ENCODE results near the gene HOXB7. TPM values are rescaled to one million over a fixed set of nuclear protein-coding genes. Genes with fewer than 3 reads are reported as not detected.
A peak's percentile ranks its signal among the peaks of the same experiment; 100 is the strongest.

Gene HOXB7
- total and polyA plus RNA-seq, 7 donors = 1.1 to 67.3 (median 6.6) TPM

DNA sequence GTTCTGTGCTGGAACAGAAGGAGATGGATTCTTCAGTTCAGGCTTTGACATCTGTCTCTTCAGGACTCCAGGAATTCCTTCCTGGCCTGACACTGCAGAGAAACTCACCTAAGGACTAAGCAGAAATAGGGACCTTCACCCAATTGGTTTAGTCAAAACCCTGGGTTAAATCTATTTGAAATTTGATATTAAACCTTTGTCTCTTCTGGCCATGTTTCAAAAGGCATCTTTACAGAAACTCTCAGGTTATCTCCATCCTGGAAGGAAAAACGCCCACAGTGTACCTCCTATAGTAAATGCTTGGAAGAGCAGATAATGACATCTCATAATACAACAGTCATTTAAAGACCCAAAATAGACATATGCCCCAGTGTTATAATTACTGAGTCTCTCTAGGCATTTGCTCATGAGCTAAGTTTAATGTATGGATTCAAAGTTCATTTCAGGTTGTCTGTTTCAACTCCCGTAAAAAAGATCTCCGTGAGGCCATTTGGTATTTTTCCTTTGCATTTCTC lies 27.1 kb downstream of the HOXB7 start:
- TF ChIP-seq, protein P1, sequence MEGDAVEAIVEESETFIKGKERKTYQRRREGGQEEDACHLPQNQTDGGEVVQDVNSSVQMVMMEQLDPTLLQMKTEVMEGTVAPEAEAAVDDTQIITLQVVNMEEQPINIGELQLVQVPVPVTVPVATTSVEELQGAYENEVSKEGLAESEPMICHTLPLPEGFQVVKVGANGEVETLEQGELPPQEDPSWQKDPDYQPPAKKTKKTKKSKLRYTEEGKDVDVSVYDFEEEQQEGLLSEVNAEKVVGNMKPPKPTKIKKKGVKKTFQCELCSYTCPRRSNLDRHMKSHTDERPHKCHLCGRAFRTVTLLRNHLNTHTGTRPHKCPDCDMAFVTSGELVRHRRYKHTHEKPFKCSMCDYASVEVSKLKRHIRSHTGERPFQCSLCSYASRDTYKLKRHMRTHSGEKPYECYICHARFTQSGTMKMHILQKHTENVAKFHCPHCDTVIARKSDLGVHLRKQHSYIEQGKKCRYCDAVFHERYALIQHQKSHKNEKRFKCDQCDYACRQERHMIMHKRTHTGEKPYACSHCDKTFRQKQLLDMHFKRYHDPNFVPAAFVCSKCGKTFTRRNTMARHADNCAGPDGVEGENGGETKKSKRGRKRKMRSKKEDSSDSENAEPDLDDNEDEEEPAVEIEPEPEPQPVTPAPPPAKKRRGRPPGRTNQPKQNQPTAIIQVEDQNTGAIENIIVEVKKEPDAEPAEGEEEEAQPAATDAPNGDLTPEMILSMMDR (IDR thresholded peaks at IDR 0.05) = no peak
- TF ChIP-seq POLR2A (IDR thresholded peaks at IDR 0.05) (no peak), EP300 (IDR thresholded peaks at IDR 0.05) (no peak), POLR2AphosphoS5 (IDR thresholded peaks at IDR 0.05) (no peak)
- intact Hi-C loops (cut with DNase I) = no loop called here
- WGBS, 2 donors = 37 to 69% methylated on average over 3 of the region's 3 CpGs
- peak overlapping the region; percentile 94 to 99 (median 96) for H3K27ac ChIP-seq
- H3K4me3 ChIP-seq = peak overlapping the region in 2 of 4 donors; percentile 65 to 70
- H3K36me3 ChIP-seq = no peaks in the 10 kb centered on the region
- H3K27me3 ChIP-seq = no peaks in the 10 kb centered on the region
- H3K4me1 ChIP-seq = peaks cover 0 to 69% (median 52%) of the 10 kb centered on the region in 4 donors
- no peak for DNase-seq
- H3K9me3 ChIP-seq = no peaks in the 10 kb centered on the region

DNA sequence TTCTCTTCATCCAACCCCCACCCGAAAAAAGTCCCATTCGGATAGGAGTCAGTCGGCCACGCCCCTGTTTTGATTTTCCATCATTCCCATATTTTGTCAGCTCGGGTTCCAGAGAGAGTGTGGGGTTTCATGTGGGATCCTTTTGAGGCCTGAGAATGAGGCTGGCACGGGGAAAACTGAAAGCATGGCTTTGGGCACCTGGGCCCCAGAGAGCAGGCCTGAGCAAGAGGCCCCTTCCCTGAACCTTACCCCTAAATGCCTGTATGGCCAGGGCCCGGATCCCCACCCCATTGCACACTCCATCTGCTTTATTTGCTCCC lies 28.1 kb downstream of the HOXB7 start:
- peak overlapping the region; percentile 66 to 84 (median 70) for H3K4me3 ChIP-seq
- no peaks in the 10 kb centered on the region for H3K36me3 ChIP-seq
- TF ChIP-seq EP300 (IDR thresholded peaks at IDR 0.05) (no peak), POLR2A (IDR thresholded peaks at IDR 0.05) (no peak), POLR2AphosphoS5 (IDR thresholded peaks at IDR 0.05) (no peak)
- TF ChIP-seq, protein P1 (IDR thresholded peaks at IDR 0.05) = no peak
- intact Hi-C loops (cut with DNase I) = no loop called here
- H3K27me3 ChIP-seq = no peaks in the 10 kb centered on the region
- DNase-seq = no peak
- no peaks in the 10 kb centered on the region for H3K9me3 ChIP-seq
- peak overlapping the region; percentile 94 to 99 (median 96) for H3K27ac ChIP-seq
- 42 to 43% methylated on average over 7 of the region's 7 CpGs for WGBS, 2 donors
- peaks cover 0 to 66% (median 46%) of the 10 kb centered on the region in 4 donors for H3K4me1 ChIP-seq

DNA sequence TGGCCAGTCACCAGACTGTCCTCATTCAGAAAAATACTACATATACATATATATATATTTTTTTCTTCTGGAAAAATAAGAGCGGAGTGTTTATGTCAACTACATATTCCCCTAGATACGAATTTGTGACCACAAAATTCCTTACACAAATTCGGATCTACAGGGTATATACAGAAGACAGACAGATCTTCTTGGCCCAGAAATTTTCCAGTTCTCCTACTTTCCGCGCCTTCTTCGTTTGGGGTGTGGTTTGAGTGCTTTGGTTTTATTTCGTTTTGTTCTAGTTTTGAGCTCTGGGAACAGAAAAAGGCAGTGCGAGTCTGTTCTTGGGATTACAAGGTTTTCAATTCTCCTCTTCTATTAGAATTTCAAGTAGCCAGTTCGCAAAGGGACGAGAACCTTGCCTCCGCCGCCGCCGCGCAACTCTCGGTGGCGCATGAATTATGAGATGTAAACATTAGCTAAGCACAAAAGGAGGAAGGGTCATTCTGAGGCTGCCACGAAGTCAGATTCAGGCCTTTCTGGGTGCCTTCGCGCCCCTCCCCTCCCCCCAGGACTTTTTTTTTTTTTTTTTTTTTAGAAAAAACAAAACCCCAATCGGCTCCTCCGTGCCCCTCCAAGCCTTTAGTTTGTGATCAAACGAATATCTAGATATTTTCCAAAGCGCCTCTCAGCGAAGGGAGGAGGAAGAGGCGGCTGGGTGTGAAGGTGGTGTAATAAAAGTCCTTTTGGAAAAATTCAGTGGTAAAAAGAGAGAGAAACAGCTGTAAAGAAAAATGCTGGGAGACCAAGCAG lies 30.9 kb downstream of the HOXB7 start:
- intact Hi-C loops (cut with DNase I) = no loop called here

DNA sequence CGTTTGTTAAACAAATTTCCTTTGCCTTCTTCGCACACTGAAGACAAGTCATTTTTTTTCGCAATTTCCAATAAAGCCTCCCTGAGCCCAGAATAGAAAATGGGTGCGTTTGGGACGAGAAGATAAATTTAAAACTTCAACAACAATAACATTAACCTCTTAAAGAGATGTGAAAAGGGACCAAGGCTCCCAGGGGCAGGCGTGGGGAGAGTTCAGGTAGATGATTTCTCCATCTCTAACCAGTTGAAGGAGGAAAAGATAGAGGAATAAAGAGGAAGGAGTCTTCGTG lies 31.4 kb downstream of the HOXB7 start:
- no peaks in the 10 kb centered on the region for H3K9me3 ChIP-seq
- peak overlapping the region in 3 of 4 donors; percentile 95 to 99 (median 97) for H3K27ac ChIP-seq
- 38 to 45% methylated on average over 7 of the region's 7 CpGs for WGBS, 2 donors
- H3K27me3 ChIP-seq = no peaks in the 10 kb centered on the region
- TF ChIP-seq, protein P1 (IDR thresholded peaks at IDR 0.05) = no peak
- TF ChIP-seq POLR2AphosphoS5 (IDR thresholded peaks at IDR 0.05) (no peak), POLR2A (IDR thresholded peaks at IDR 0.05) (no peak), EP300 (IDR thresholded peaks at IDR 0.05) (no peak)
- peak overlapping the region; percentile 66 to 84 (median 70) for H3K4me3 ChIP-seq
- peaks cover 0 to 74% (median 54%) of the 10 kb centered on the region in 4 donors for H3K4me1 ChIP-seq
- intact Hi-C loops (cut with DNase I) = no loop called here
- H3K36me3 ChIP-seq = no peaks in the 10 kb centered on the region
- no peak for DNase-seq

More for the DNA sequence above, 30.9 kb downstream of the HOXB7 start:
- Histone ChIP-seq H3K27me3 (no peaks in the 10 kb centered on the region), H3K4me3 (peak overlapping the region; percentile 66 to 84 (median 70)), H3K9me3 (no peaks in the 10 kb centered on the region), H3K4me1 (peaks cover 0 to 74% (median 53%) of the 10 kb centered on the region in 4 donors), H3K27ac (peak overlapping the region; percentile 94 to 99 (median 96)), H3K36me3 (no peaks in the 10 kb centered on the region)
- WGBS, 2 donors = 8 to 28% methylated on average over 26 of the region's 26 CpGs
- peak in 1 of 2 donors; percentile 8 for TF ChIP-seq POLR2A (IDR thresholded peaks at IDR 0.05)
- TF ChIP-seq EP300 (IDR thresholded peaks at IDR 0.05) = no peak
- peak in 3 of 4 donors; percentile 64 to 75 (median 72) for TF ChIP-seq POLR2AphosphoS5 (IDR thresholded peaks at IDR 0.05)
- DNase-seq = no peak

DNA sequence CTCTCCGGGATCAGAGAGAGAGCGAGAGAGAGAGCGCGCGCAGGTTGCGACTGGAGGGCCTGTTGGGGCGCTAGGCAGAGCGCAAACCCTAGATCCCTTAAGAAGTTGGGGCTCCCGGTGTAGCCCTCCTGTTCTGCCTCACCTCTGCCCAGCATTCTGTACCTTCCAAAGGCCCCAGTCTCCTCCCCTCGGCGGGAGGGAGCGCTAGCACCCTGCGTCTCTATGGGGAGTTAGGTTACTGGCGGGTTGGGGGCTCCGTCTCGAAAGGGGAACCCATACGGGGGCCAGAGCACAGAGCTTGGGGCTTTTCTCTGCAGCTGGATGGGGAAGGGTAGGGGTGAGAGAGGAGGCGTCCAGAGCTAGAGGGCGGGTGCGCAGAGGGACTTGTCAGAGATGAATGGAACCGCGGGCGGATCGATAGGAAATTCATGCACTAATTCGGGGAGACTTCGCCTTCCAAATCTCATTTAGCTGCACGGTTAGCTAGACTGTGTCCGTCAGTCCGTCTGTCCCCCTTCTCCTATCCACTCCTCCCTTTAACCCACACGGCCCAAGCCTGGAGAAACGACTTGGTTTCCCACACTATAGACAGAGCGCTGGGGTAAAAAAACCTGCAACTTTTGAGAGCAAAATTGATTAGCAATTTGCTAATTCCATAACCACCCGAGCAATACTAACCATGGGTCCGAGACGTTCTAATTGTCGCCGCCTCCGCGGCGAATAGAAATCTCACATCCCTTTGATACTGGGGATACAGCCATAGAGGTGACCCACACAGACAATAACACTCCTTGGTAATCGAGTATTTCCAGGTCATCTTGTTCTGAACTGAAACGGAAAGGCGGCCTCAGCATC lies 32.0 kb downstream of the HOXB7 start:
- intact Hi-C loops (cut with DNase I) = no loop called here
- Histone ChIP-seq H3K36me3 (no peaks in the 10 kb centered on the region), H3K4me3 (peak overlapping the region; percentile 66 to 84 (median 70)), H3K27ac (peak overlapping the region; percentile 94 to 99 (median 96)), H3K27me3 (no peaks in the 10 kb centered on the region), H3K4me1 (peaks cover 0 to 74% (median 54%) of the 10 kb centered on the region in 4 donors), H3K9me3 (no peaks in the 10 kb centered on the region)
- 31 to 44% methylated on average over 43 of the region's 43 CpGs for whole genome bisulfite sequencing, 2 donors
- TF ChIP-seq POLR2A (IDR thresholded peaks at IDR 0.05) = no peak
- TF ChIP-seq, protein P1 (IDR thresholded peaks at IDR 0.05) = no peak
- TF ChIP-seq POLR2AphosphoS5 (IDR thresholded peaks at IDR 0.05) = no peak
- no peak for TF ChIP-seq EP300 (IDR thresholded peaks at IDR 0.05)
- no peak for DNase-seq

All from sigmoid colon (tissue), 7 donors.